Stomach (tissue), 9 donors: ENCODE results near the gene KLHDC10. TPM values are rescaled to one million over a fixed set of nuclear protein-coding genes. Genes with fewer than 3 reads are reported as not detected.

Experiments
- DNase-seq, 2 donors: peaks; one replicate each; pipeline versions ENCODE4 v3.0.0 to v3.0.0-alpha.2; 2013 to 2019
- H3K27ac ChIP-seq, 5 donors: fragments of 200-600 bp in 4 of 5; sonication (generic) in 4 of 5; one replicate each; pipeline ENCODE4 v1.5.1; 2013 to 2019; ENCODE audit warnings: mild to moderate bottlenecking in 1 of 5, moderate library complexity in 1 of 5
- H3K27me3 ChIP-seq, 3 donors: fragments of 200-600 bp; sonication (generic); one replicate each; pipeline ENCODE4 v1.5.1; 2017 to 2019; ENCODE audit warnings: mixed run types in 1 of 3
- H3K36me3 ChIP-seq, 4 donors: fragments of 200-600 bp; sonication (generic); 1 replicate in 3 of 4; 2 replicates in 1 of 4; pipeline ENCODE4 v1.5.1; 2016 to 2019
- H3K4me1 ChIP-seq, 4 donors: fragments of 200-600 bp; sonication (generic); one replicate each; pipeline ENCODE4 v1.5.1; 2016 to 2019
- H3K4me3 ChIP-seq, 4 donors: fragments of 200-600 bp; sonication (generic) in 3 of 4; one replicate each; pipeline ENCODE4 v1.5.1; 2016 to 2019; ENCODE audit warnings: mild to moderate bottlenecking in 1 of 4
- H3K9me3 ChIP-seq, 4 donors: fragments of 200-600 bp; sonication (generic); one replicate each; pipeline ENCODE4 v1.5.1; 2016 to 2019
- EP300 ChIP-seq: sonication (generic); formaldehyde crosslinking; IDR thresholded peaks from one replicate; pipeline ENCODE4 v1.6.1; 2017; ENCODE audit warnings: antibody characterized with exemption
- POLR2A ChIP-seq, 4 donors: fragments of 450-650 bp; IDR thresholded peaks; one replicate each; pipeline ENCODE4 v1.6.1; 2016; ENCODE audit warnings: antibody characterized with exemption in 4 of 4, control low read depth in 2 of 4, mild to moderate bottlenecking in 1 of 4, moderate library complexity in 1 of 4
- POLR2AphosphoS5 ChIP-seq, 3 donors: sonication (generic); formaldehyde crosslinking; IDR thresholded peaks; one replicate each; pipeline ENCODE4 v1.6.1; 2016; ENCODE audit warnings: antibody characterized with exemption in 3 of 3
- WGBS, 5 donors: extraction: QIAGEN DNeasy Blood & Tissue Kit in 3 of 5; methylation state at CpG; one replicate each; pipeline versions ENCODE4 v1.1.5 to v1.1.7; 2013 to 2018; 5-methylcytosine and 5-hydroxymethylcytosine counted together
- intact Hi-C: fragments of 100-400 bp; cut with DNase I; formaldehyde crosslinking; loops from one replicate; pipeline ENCODE4 v1.15.1; 2023; ENCODE audit warnings: low total_unique reads
- polyA plus RNA-seq, 3 donors: library from polyadenylated mRNA; stranded (reverse); fragments of 200-250 nt; gene quantifications; one replicate each; pipeline ENCODE4 v1.2.3, GENCODE V29; 2013
- total RNA-seq, 5 donors: library from RNA; depleted of rRNA; stranded (reverse); fragments of >200 nt; gene quantifications; one replicate each; pipeline versions ENCODE4 v1.1.0 to v1.2.3, GENCODE V29; 2014 to 2016
- TF ChIP-seq, protein P1 (sequence below), 7 experiments: fragments of 450-650 bp in 4 of 7; fragments of 200-600 bp in 3 of 7; sonication (generic) in 3 of 7; IDR thresholded peaks; one replicate each; pipeline ENCODE4 v1.5.1; 2016 to 2019; ENCODE audit warnings: antibody characterized with exemption in 7 of 7, control low read depth in 2 of 7, mild to moderate bottlenecking in 1 of 7
- donor health status: healthy with polysubstance abuse.
- donor health status: Bipolar disorder and iron deficiency.
- donor health status: healthy.

The KLHDC10 gene
- total and polyA plus RNA-seq, 8 donors = 5.8 to 49.0 (median 22.5) TPM

DNA sequence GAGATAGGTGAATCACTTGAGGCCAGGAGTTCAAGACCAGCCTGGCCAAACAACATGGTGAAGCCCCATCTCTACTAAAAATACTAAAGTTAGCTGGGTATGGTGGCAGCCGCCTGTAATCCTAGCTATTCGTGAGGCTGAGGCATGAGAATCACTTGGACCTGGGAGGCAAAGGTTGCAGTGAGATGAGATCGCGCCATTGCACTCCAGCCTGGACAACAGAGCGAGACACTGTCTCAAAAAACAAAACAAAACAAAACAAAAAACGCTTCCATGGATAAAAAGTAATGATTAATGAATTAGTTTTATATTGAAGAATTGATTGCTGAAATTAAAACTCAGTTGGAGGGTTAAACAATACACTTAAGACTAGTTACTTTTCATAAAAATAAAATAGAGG lies 32.3 kb downstream of the KLHDC10 start:
- 89 to 99% (median 96%) methylated on average over 6 of the region's 6 CpGs for WGBS, 5 donors
- Histone ChIP-seq H3K9me3 (no peaks in the 10 kb centered on the region), H3K36me3 (peaks cover 0 to 3% (median 0%) of the 10 kb centered on the region in 4 donors), H3K27me3 (no peaks in the 10 kb centered on the region), H3K27ac (no peak overlapping the region), H3K4me1 (no peaks in the 10 kb centered on the region), H3K4me3 (no peak overlapping the region)
- no peak for DNase-seq
- TF ChIP-seq EP300 = no peak
- no peak for TF ChIP-seq POLR2AphosphoS5 (IDR thresholded peaks at IDR 0.05)
- no peak for TF ChIP-seq POLR2A (IDR thresholded peaks at IDR 0.05)
- intact Hi-C loops = no loop called here

DNA sequence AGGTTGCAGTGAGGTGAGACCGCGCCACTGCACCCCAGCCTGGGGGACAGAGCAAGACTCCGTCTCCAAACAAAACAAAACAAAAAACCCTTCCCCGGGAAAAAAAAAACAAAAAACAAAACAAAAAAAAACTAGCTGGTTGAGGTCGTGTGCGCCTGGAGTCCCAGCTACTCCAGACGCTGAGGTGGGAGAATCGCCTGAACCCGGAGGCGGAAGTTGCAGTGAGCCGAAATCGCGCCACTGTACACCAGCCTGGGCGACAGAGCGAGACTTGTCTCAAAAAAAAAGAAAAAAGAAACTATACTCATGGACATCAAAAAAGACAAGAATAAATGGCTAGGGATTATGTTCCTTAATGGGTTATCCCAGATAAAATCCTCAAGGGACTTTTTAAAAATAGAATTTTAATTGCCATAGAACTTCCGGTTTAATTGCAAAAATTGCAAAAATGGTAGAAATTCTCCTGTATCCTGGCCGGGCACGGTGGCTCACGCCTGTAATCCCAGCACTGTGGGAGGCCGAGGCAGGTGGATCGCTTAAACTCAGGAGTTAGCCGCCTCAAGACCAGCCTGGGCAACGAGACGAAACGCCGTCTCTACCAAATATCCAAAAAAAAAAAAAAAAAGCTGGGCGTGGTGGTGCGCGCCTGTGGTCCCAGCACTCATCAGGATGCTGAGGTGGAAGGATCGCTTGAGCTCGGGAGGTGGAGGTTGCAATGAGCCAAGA lies 37.8 kb downstream of the KLHDC10 start:
- H3K9me3 ChIP-seq = no peaks in the 10 kb centered on the region
- H3K27ac ChIP-seq = no peak overlapping the region
- H3K4me1 ChIP-seq = peaks cover 0 to 4% (median 1%) of the 10 kb centered on the region in 4 donors
- no peak for DNase-seq
- peaks cover 0 to 3% (median 0%) of the 10 kb centered on the region in 4 donors for H3K36me3 ChIP-seq
- H3K27me3 ChIP-seq = no peaks in the 10 kb centered on the region
- H3K4me3 ChIP-seq = no peak overlapping the region
- 95 to 98% (median 97%) methylated on average over 31 of the region's 31 CpGs for WGBS, 5 donors
- TF ChIP-seq EP300 (no peak), POLR2A (IDR thresholded peaks at IDR 0.05) (no peak), POLR2AphosphoS5 (IDR thresholded peaks at IDR 0.05) (no peak)
- TF ChIP-seq, protein P1, sequence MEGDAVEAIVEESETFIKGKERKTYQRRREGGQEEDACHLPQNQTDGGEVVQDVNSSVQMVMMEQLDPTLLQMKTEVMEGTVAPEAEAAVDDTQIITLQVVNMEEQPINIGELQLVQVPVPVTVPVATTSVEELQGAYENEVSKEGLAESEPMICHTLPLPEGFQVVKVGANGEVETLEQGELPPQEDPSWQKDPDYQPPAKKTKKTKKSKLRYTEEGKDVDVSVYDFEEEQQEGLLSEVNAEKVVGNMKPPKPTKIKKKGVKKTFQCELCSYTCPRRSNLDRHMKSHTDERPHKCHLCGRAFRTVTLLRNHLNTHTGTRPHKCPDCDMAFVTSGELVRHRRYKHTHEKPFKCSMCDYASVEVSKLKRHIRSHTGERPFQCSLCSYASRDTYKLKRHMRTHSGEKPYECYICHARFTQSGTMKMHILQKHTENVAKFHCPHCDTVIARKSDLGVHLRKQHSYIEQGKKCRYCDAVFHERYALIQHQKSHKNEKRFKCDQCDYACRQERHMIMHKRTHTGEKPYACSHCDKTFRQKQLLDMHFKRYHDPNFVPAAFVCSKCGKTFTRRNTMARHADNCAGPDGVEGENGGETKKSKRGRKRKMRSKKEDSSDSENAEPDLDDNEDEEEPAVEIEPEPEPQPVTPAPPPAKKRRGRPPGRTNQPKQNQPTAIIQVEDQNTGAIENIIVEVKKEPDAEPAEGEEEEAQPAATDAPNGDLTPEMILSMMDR (IDR thresholded peaks at IDR 0.05) = no peak
- intact Hi-C loops = no loop called here

DNA sequence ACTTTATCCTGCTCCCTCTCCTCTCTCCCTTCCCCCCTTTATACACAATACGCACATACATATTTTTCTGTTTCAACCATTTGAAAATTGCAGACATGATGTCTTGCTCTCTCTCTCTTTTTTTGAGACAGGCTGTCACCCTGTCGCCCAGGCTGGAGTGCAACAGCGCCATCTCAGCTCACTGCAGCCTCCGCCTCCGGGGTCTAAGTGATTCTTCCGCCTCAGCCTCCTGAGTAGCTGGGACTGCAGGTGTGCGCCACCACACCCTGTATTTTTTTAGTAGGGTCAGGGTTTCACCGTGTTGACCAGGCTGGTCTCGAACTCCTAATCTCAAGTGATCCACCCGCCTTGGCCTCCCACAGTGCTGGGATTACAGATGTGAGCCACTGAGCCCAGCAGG lies 38.5 kb downstream of the KLHDC10 start:
- TF ChIP-seq, protein P1 (IDR thresholded peaks at IDR 0.05) = no peak
- TF ChIP-seq POLR2A (IDR thresholded peaks at IDR 0.05) (no peak), EP300 (no peak), POLR2AphosphoS5 (IDR thresholded peaks at IDR 0.05) (no peak)
- Histone ChIP-seq H3K9me3 (no peaks in the 10 kb centered on the region), H3K4me3 (no peak overlapping the region), H3K27me3 (no peaks in the 10 kb centered on the region), H3K4me1 (peaks cover 0 to 11% (median 6%) of the 10 kb centered on the region in 4 donors), H3K27ac (no peak overlapping the region), H3K36me3 (peaks cover 0 to 3% (median 0%) of the 10 kb centered on the region in 4 donors)
- DNase-seq = no peak
- WGBS, 5 donors = 89 to 97% (median 94%) methylated on average over 10 of the region's 10 CpGs
- intact Hi-C loops = no loop called here

DNA sequence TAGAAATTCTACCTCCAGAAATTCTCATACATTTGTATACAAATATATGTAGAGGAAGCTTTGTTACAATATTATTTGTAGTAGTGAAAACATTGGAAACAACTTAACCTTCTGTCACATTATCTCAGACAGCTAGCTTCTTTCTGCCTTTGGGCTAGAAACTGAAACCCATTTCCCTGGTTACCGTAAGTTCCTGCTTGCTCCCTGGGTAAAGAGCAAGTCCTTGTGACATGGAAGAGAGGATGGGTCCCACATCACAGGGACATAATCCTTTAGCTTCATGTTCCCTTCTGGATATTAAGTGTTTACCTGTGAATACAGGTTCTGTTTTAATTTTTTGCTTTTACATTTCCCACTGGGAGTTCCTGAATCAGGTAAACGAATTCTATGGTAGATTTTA lies 41.8 kb downstream of the KLHDC10 start:
- no peaks in the 10 kb centered on the region for H3K27me3 ChIP-seq
- no peak overlapping the region for H3K27ac ChIP-seq
- no peaks in the 10 kb centered on the region for H3K36me3 ChIP-seq
- H3K4me3 ChIP-seq = no peak overlapping the region
- intact Hi-C loops = no loop called here
- peaks cover 0 to 18% (median 13%) of the 10 kb centered on the region in 4 donors for H3K4me1 ChIP-seq
- DNase-seq = no peak
- no peaks in the 10 kb centered on the region for H3K9me3 ChIP-seq
- WGBS, 5 donors = 44 to 80% (median 59%) methylated on average over 2 of the region's 2 CpGs
- TF ChIP-seq POLR2AphosphoS5 (IDR thresholded peaks at IDR 0.05) = no peak
- TF ChIP-seq, protein P1 (IDR thresholded peaks at IDR 0.05) = no peak
- no peak for TF ChIP-seq POLR2A (IDR thresholded peaks at IDR 0.05)
- TF ChIP-seq EP300 = no peak
